Measurements from ENCODE around the gene PRRT4.

DNA sequence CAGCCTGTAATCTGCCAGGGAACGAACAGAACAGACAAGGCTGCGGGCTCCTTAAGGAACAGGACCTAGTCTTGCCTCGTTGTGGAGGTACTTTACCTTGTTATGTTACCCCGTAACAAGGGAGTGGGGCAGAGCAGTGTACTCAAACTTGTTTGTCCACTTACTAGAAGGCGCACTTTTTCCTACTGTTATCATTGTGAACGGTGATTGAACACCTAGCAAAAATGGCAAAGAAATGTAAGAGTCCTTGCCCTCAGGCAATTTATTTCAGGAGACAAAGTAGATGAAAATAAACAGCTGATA lies 48.9 kb upstream of the PRRT4 start:
- TF ChIP-seq, protein P1, sequence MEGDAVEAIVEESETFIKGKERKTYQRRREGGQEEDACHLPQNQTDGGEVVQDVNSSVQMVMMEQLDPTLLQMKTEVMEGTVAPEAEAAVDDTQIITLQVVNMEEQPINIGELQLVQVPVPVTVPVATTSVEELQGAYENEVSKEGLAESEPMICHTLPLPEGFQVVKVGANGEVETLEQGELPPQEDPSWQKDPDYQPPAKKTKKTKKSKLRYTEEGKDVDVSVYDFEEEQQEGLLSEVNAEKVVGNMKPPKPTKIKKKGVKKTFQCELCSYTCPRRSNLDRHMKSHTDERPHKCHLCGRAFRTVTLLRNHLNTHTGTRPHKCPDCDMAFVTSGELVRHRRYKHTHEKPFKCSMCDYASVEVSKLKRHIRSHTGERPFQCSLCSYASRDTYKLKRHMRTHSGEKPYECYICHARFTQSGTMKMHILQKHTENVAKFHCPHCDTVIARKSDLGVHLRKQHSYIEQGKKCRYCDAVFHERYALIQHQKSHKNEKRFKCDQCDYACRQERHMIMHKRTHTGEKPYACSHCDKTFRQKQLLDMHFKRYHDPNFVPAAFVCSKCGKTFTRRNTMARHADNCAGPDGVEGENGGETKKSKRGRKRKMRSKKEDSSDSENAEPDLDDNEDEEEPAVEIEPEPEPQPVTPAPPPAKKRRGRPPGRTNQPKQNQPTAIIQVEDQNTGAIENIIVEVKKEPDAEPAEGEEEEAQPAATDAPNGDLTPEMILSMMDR (IDR thresholded peaks at IDR 0.05): no peak
- no peak for TF ChIP-seq ZFX (IDR thresholded peaks at IDR 0.05; ENCODE audit: borderline replicate concordance)

All from 22Rv1 (cell line).